Medulla oblongata (tissue), 1 donor: Measurements from ENCODE around the gene AMN1.
A peak's percentile ranks its signal among the peaks of the same experiment; 100 is the strongest.
"Not testable (repeated sequence)": the region's sequence is repeated elsewhere in the genome, so short reads cannot be mapped to it uniquely, and the experiment has no call there.

ENCODE experiments used
- DNase-seq: peaks from one replicate; pipeline ENCODE4 v3.0.0-alpha.2; 2015; ENCODE audit errors: extremely low spot score

Gene AMN1

GRCh38 chr12:31733549-31734432 lies 5.0 kb upstream of the AMN1 start:
- not testable (repeated sequence) for DNase-seq

- DNase-seq, result no peak
Observed at GRCh38 chr12:31732926-31733548, 4.2 kb upstream of the AMN1 start.

GRCh38 chr12:31731203-31731602 lies 2.4 kb upstream of the AMN1 start:
- not testable (repeated sequence) for DNase-seq

- DNase-seq, result no peak
Observed at GRCh38 chr12:31729705-31730104, 884 bp upstream of the AMN1 start.

- DNase-seq, result peak; percentile 57
Observed at GRCh38 chr12:31728289-31728916, 418 bp downstream of the AMN1 start.

GRCh38 chr12:31727192-31727591 lies 1.6 kb downstream of the AMN1 start:
- DNase-seq, result no peak

- no peak for DNase-seq
Observed at GRCh38 chr12:31726575-31726974, 2.2 kb downstream of the AMN1 start.

DNA sequence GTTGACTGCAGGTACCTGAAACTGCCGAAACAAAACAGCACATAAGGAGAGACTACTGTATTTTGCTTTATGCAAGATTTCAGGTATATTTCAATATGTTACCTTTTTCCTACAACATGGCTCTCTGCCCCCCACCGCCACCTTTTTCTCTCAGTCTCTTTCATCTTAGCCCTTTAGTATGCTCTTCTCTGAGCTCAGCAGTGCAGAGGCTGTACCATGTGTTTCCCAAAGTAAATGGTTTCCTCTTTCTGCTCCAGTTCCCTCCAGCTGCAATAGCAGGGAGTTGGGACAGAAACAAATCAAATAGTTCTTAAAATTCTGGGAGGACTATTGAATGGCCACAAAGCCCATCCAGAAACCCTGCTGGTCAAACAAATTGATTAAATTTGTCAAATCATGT lies 4.3 kb downstream of the AMN1 start:
- peak; percentile 40 for DNase-seq

GRCh38 chr12:31722580-31722979 lies 6.2 kb downstream of the AMN1 start:
- no peak for DNase-seq

- DNase-seq, result not testable (repeated sequence)
Observed at GRCh38 chr12:31718542-31719198, 10.2 kb downstream of the AMN1 start.

GRCh38 chr12:31716998-31717397 lies 11.8 kb downstream of the AMN1 start:
- DNase-seq, result not testable (repeated sequence)

DNA sequence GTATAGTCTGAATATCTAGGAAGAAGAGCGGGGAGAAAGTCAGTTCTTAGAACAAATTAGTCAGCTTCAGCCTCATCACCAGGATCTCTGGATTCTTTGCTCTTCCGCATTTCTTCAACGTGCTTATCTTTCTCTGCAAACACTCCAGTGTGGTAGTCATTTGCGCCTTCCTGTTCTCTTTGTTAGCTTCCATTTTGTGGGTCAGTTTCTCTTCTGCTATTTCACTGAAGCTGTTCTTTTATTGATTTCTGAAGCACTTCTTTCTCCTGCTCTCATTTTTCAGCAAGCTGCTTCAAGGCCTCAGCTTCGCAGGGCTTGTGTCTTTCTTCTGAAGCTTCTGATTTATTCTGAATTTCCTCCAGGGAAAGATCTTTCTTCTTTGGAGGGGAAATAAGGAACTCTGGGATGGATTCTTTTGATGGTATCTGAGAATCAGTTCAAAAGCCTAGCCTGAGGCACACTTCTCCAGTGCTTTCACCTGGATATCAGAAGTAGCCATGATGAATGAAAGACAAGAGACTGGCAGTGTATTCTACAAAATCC lies 13.5 kb downstream of the AMN1 start:
- peak; percentile 76 for DNase-seq

GRCh38 chr12:31714406-31715271 lies 14.2 kb downstream of the AMN1 start:
- no peak for DNase-seq

DNA sequence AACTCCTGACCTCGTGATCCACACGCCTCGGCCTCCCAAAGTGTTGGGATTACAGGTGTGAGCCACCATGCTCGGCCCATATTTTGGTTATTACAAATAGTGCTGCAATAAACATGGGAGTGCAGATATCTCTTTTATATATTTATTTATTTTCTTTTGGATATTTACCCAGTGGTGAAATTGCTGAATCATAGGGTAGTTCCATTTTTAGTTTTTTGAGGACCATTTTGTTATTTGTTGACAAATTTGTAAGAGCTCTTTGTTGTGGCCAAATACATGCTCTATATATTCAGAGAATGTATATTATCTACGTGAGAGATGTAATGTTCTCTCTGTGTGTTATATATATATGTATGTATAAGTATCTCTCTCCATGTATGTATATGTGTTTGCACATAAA lies 15.9 kb downstream of the AMN1 start:
- DNase-seq, result no peak

GRCh38 chr12:31710021-31710818 lies 18.6 kb downstream of the AMN1 start:
- no peak for DNase-seq

- not testable (repeated sequence) for DNase-seq
Observed at GRCh38 chr12:31708118-31708517, 20.7 kb downstream of the AMN1 start.

GRCh38 chr12:31705621-31706020 lies 23.2 kb downstream of the AMN1 start:
- no peak for DNase-seq

DNA sequence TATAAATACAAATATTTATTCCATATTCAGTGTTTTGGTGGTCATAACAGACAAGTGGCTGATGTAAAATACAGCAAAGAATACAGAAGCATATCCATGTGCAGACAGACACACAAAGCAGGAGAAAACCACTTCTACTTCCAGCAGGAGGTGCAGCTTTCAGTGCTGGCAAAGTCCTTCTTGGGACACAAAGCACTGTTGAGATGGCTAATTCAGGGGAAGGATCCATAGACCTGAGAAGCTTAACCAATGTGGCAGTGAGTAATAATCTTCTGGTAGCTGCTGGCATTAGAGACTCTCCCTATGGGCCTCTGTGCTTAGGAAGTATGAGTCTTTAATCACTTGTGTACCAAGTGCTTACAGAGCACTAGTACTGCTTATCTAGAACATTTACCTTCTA lies 26.8 kb downstream of the AMN1 start:
- no peak for DNase-seq

DNA sequence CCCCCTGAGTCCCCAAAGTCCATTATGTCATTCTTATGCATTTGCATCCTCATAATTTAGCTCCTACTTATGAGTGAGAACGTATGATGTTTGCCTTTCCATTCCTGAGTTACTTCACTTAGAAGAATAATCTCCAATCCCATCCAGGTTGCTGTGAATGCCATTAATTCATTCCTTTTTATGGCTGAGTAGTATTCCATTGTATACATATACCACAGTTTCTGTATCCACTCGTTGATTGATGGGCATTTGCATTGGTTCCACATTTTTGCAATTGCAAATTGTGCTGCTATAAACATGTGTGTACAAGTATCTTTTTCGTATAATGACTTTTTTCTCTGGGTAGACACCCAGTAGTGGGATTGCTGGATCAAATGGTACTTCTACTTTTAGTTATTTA lies 38.9 kb downstream of the AMN1 start:
- not testable (repeated sequence) for DNase-seq

- DNase-seq, result peak; percentile 52
Observed at GRCh38 chr12:31687101-31687527, 41.7 kb downstream of the AMN1 start.
